H1 (cell line): Measurements from ENCODE around the gene GATAD2B. TPM values are rescaled to one million over a fixed set of nuclear protein-coding genes. Genes with fewer than 3 reads are reported as not detected.

Source experiments
- CTCF ChIA-PET: fragments of 300-600 bp; sonication (Branson Sonifier 250); formaldehyde crosslinking; loops from one replicate; lab custom pipeline; 2021; ENCODE audit not compliant: partially characterized antibody; lab: Charles Lee
- POLR2A ChIA-PET: fragments of 300-600 bp; sonication (Branson Sonifier 250); formaldehyde crosslinking; loops from one replicate; lab custom pipeline; 2021; ENCODE audit warnings: inconsistent platforms; ENCODE audit not compliant: partially characterized antibody; lab: Charles Lee
- DNase-seq, 2 experiments: peaks; one replicate each; pipeline versions ENCODE4 v3.0.0 to v3.0.0-alpha.2; 2010 to 2022; ENCODE audit warnings: low spot score in 2 of 2, low read depth in 1 of 2, mixed read lengths in 1 of 2
- FAIRE-seq: peaks from 2 replicates; lab custom pipeline; 2011; peaks lifted over from hg19 to GRCh38; lab: Jason Lieb, UNC
- H2AFZ ChIP-seq: 2 replicates; pipeline ENCODE4 v1.8.1; 2012; ENCODE audit warnings: low read length, inconsistent platforms
- H2AK5ac ChIP-seq: 2 replicates; pipeline ENCODE4 v1.6.1; 2013; ENCODE audit warnings: low read depth, low read length
- H2BK120ac ChIP-seq: replicated peaks from 2 replicates; pipeline ENCODE3; 2013; ENCODE audit warnings: low read depth, low read length, inconsistent platforms
- H2BK12ac ChIP-seq: 2 replicates; pipeline ENCODE4 v1.6.1; 2013; ENCODE audit warnings: low read depth, low read length
- H2BK15ac ChIP-seq: 2 replicates; pipeline ENCODE4 v1.6.1; 2013; ENCODE audit warnings: low read length
- H2BK20ac ChIP-seq: 2 replicates; pipeline ENCODE4 v1.6.1; 2013; ENCODE audit warnings: low read length
- H2BK5ac ChIP-seq: 2 replicates; pipeline ENCODE4 v1.6.1; 2013; ENCODE audit warnings: low read depth, low read length
- H3K14ac ChIP-seq: 2 replicates; pipeline ENCODE4 v1.6.1; 2013; ENCODE audit warnings: inconsistent platforms; ENCODE audit not compliant: insufficient read length
- H3K18ac ChIP-seq: 2 replicates; pipeline ENCODE4 v1.6.1; 2013; ENCODE audit warnings: low read length; ENCODE audit errors: extremely low read depth
- H3K23ac ChIP-seq: 2 replicates; pipeline ENCODE4 v1.6.1; 2013; ENCODE audit warnings: inconsistent platforms; ENCODE audit not compliant: insufficient read length
- H3K23me2 ChIP-seq: 2 replicates; pipeline ENCODE4 v1.6.1; 2013; ENCODE audit warnings: low read depth, low read length
- H3K27ac ChIP-seq: 2 replicates; pipeline ENCODE4 v1.6.1; 2011; ENCODE audit warnings: low read depth, low read length, inconsistent platforms
- H3K27me3 ChIP-seq, 4 experiments: replicated peaks in 1 of 4; 1 replicate in 1 of 4; 2 replicates in 3 of 4; pipeline versions ENCODE4 v1.6.1 to v1.8.1; 2011 to 2013; ENCODE audit warnings: low read length in 3 of 4, mild to moderate bottlenecking in 3 of 4, inconsistent platforms in 2 of 4, mixed read lengths in 2 of 4, moderate library complexity in 1 of 4; ENCODE audit not compliant: control insufficient read depth in 3 of 4, insufficient read depth in 3 of 4; ENCODE audit errors: extremely low read depth in 1 of 4
- H3K36me3 ChIP-seq, 4 experiments: 2 replicates each; pipeline versions ENCODE4 v1.6.1 to v1.8.1; 2011 to 2013; ENCODE audit warnings: mild to moderate bottlenecking in 4 of 4, low read length in 3 of 4, moderate library complexity in 2 of 4, control low read depth in 1 of 4, inconsistent platforms in 1 of 4; ENCODE audit not compliant: insufficient read depth in 4 of 4, control insufficient read depth in 2 of 4
- H3K4ac ChIP-seq: replicated peaks from 2 replicates; pipeline ENCODE3; 2013; ENCODE audit warnings: low read length, low read depth, mixed read lengths, inconsistent platforms; ENCODE audit not compliant: insufficient read length
- H3K4me1 ChIP-seq, 4 experiments: replicated peaks in 1 of 4; 1 replicate in 1 of 4; 2 replicates in 3 of 4; pipeline versions ENCODE4 v1.6.1 to v1.8.1; 2011 to 2013; ENCODE audit warnings: low read length in 3 of 4, inconsistent platforms in 2 of 4, mixed read lengths in 1 of 4; ENCODE audit not compliant: insufficient read depth in 4 of 4, control insufficient read depth in 3 of 4
- H3K4me2 ChIP-seq, 2 experiments: 2 replicates each; pipeline versions ENCODE4 v1.6.1 to v1.8.1; 2011 to 2013; ENCODE audit warnings: low read depth in 2 of 2, low read length in 2 of 2, control low read depth in 1 of 2, inconsistent platforms in 1 of 2, mild to moderate bottlenecking in 1 of 2; ENCODE audit not compliant: insufficient read depth in 1 of 2
- H3K4me3 ChIP-seq, 4 experiments: fragments of 200-600, 300-600 bp in 1 of 4; sonication (generic), shearing (Covaris generic), sonication (Bioruptor Twin) in 1 of 4; 2 replicates each; pipeline versions ENCODE4 v1.5.1 to v1.8.1; 2011 to 2016; ENCODE audit warnings: low read length in 4 of 4, low read depth in 3 of 4, control low read depth in 2 of 4, inconsistent platforms in 2 of 4, mild to moderate bottlenecking in 2 of 4, mixed read lengths in 1 of 4, moderate library complexity in 1 of 4; ENCODE audit not compliant: insufficient read depth in 2 of 4; ENCODE audit errors: extremely low read depth in 1 of 4
- H3K56ac ChIP-seq: replicated peaks from 2 replicates; pipeline ENCODE3; 2013; ENCODE audit warnings: low read depth, mild to moderate bottlenecking, mixed read lengths, low read length, inconsistent platforms; ENCODE audit not compliant: insufficient read length
- H3K79me1 ChIP-seq: 2 replicates; pipeline ENCODE4 v1.6.1; 2013; ENCODE audit warnings: low read depth, low read length, control low read depth
- H3K79me2 ChIP-seq, 2 experiments: 2 replicates each; pipeline versions ENCODE4 v1.6.1 to v1.8.1; 2012 to 2013; ENCODE audit warnings: low read length in 2 of 2, mild to moderate bottlenecking in 2 of 2, inconsistent platforms in 1 of 2; ENCODE audit not compliant: insufficient read depth in 2 of 2, control insufficient read depth in 1 of 2
- H3K9ac ChIP-seq, 4 experiments: replicated peaks in 1 of 4; 1 replicate in 1 of 4; 2 replicates in 3 of 4; pipeline versions ENCODE4 v1.6.1 to v1.8.1; 2011 to 2013; ENCODE audit warnings: low read depth in 3 of 4, low read length in 3 of 4, control low read depth in 2 of 4, mild to moderate bottlenecking in 2 of 4, moderate library complexity in 2 of 4, inconsistent platforms in 1 of 4; ENCODE audit errors: extremely low read depth in 1 of 4
- H3K9me3 ChIP-seq, 2 experiments: 2 replicates each; pipeline versions ENCODE4 v1.6.1 to v1.8.1; 2012 to 2013; ENCODE audit warnings: mild to moderate bottlenecking in 2 of 2, moderate library complexity in 2 of 2, control low read depth in 1 of 2, inconsistent platforms in 1 of 2, low read depth in 1 of 2, low read length in 1 of 2, mixed read lengths in 1 of 2; ENCODE audit not compliant: insufficient read depth in 2 of 2
- H4K20me1 ChIP-seq, 2 experiments: replicated peaks in 1 of 2; 2 replicates each; pipeline versions ENCODE3 to v1.8.1; 2011 to 2013; ENCODE audit warnings: inconsistent platforms in 2 of 2, low read length in 2 of 2, mild to moderate bottlenecking in 1 of 2; ENCODE audit not compliant: insufficient read depth in 2 of 2, control insufficient read depth in 1 of 2
- H4K5ac ChIP-seq: 2 replicates; pipeline ENCODE4 v1.6.1; 2013; ENCODE audit warnings: low read length, low read depth, mixed read lengths, inconsistent platforms; ENCODE audit not compliant: insufficient read length
- H4K8ac ChIP-seq: 2 replicates; pipeline ENCODE4 v1.8.0; 2013; ENCODE audit warnings: mild to moderate bottlenecking, moderate library complexity, low read length, inconsistent platforms; ENCODE audit not compliant: insufficient read depth; ENCODE audit errors: extremely low read depth
- H4K91ac ChIP-seq: replicated peaks from 2 replicates; pipeline ENCODE3; 2013; ENCODE audit warnings: low read length, mixed read lengths, inconsistent platforms; ENCODE audit not compliant: insufficient read length
- BRCA1 ChIP-seq: IDR thresholded peaks from 2 replicates; pipeline ENCODE4 v1.6.1; 2012; ENCODE audit warnings: low read depth, low read length, improper control_type of control experiment
- EP300 ChIP-seq, 2 experiments: IDR thresholded peaks; 1 replicate in 1 of 2; 2 replicates in 1 of 2; pipeline ENCODE4 v1.6.1; 2011 to 2012; ENCODE audit warnings: low read depth in 2 of 2, low read length in 2 of 2, mild to moderate bottlenecking in 2 of 2, borderline replicate concordance in 1 of 2, inconsistent platforms in 1 of 2, moderate library complexity in 1 of 2
- HDAC2 ChIP-seq, 2 experiments: fragments of 300-600 bp in 1 of 2; sonication (generic) in 1 of 2; IDR thresholded peaks; 2 replicates each; pipeline ENCODE4 v1.6.1; 2011 to 2012; ENCODE audit warnings: low read depth in 2 of 2, low read length in 2 of 2, mild to moderate bottlenecking in 2 of 2, moderate library complexity in 2 of 2, borderline replicate concordance in 1 of 2, inconsistent platforms in 1 of 2
- KDM4A ChIP-seq: IDR thresholded peaks from one replicate; pipeline ENCODE4 v1.7.1; 2012; ENCODE audit warnings: low read depth, mild to moderate bottlenecking, moderate library complexity, low read length, inconsistent platforms; ENCODE audit not compliant: severe bottlenecking
- KDM5A ChIP-seq: fragments of 200-600 bp; IDR thresholded peaks from 2 replicates; pipeline ENCODE4 v1.7.1; 2012; ENCODE audit warnings: mild to moderate bottlenecking, low read length, inconsistent platforms, mixed read lengths
- NANOG ChIP-seq: IDR thresholded peaks from 2 replicates; pipeline ENCODE4 v1.6.1; 2011; ENCODE audit warnings: low read length, low read depth, mild to moderate bottlenecking, inconsistent platforms; ENCODE audit not compliant: insufficient read depth, poor library complexity, severe bottlenecking
- RNF2 ChIP-seq: fragments of 200-900, 300-1000 bp; sonication (generic); IDR thresholded peaks from 2 replicates; pipeline ENCODE4 v1.7.1; 2016; ENCODE audit warnings: borderline replicate concordance, low read depth, mild to moderate bottlenecking, antibody characterized with exemption, low read length; ENCODE audit not compliant: poor library complexity, severe bottlenecking; ENCODE audit errors: missing control alignments
- SP1 ChIP-seq: IDR thresholded peaks from 2 replicates; pipeline ENCODE4 v1.6.1; 2011; ENCODE audit warnings: low read depth, low read length
- SUZ12 ChIP-seq: fragments of 200-600 bp; sonication (generic); IDR thresholded peaks from 2 replicates; pipeline ENCODE4 v1.6.1; 2012; ENCODE audit warnings: mild to moderate bottlenecking, inconsistent platforms, low read length, moderate library complexity, mixed read lengths
- TCF12 ChIP-seq: IDR thresholded peaks from 2 replicates; pipeline ENCODE4 v1.6.1; 2011; ENCODE audit warnings: low read depth, mild to moderate bottlenecking, low read length
- WGBS, 2 experiments: shearing (Covaris generic) in 1 of 2; methylation state at CpG; one replicate each; pipeline versions ENCODE4 v1.1.6 to v1.1.7; 2013 to 2015; ENCODE audit warnings: low lambda C conversion rate in 2 of 2, mixed read lengths in 2 of 2, inconsistent platforms in 1 of 2, low coverage in 1 of 2, missing lambda C conversion rate in 1 of 2; ENCODE audit not compliant: insufficient replicate concordance in 2 of 2, insufficient coverage in 1 of 2, insufficient read length in 1 of 2; ENCODE audit errors: extremely low coverage in 1 of 2, missing lambda C conversion rate in 1 of 2; 5-methylcytosine and 5-hydroxymethylcytosine counted together
- polyA plus RNA-seq, 7 experiments: library from polyadenylated mRNA; depleted of rRNA in 3 of 7; stranded (reverse) in 5 of 7; unstranded in 2 of 7; fragments of >200 nt in 5 of 7; fragments of 200-250 nt in 2 of 7; gene quantifications; 1 replicate in 5 of 7; 2 replicates in 1 of 7; 4 replicates in 1 of 7; pipeline versions ENCODE4 v1.2.1 to v1.2.3, GENCODE V29; 2011 to 2013; ENCODE audit warnings: missing spikeins in 2 of 7, mixed read lengths in 2 of 7
- total RNA-seq: library from RNA; stranded (reverse); fragmentation: NEBNext Ultra II Directional; extraction: Animal tissue kit (Norgen Biotek cat#: 25700); gene quantifications from 2 replicates; pipeline ENCODE4 v1.2.1, GENCODE V29; 2021

GATAD2B gene
- total and polyA plus RNA-seq, 2 of the 8 experiments (the other 6 are each of a cell fraction or from before 2014, with no cell fraction given): 8.4 to 39.1 TPM

- H3K23ac ChIP-seq: no peak overlapping the region
- peaks cover 21 to 46% of the 10 kb centered on the region in 2 experiments for H3K79me2 ChIP-seq
- H3K18ac ChIP-seq: no peak overlapping the region
- no peak overlapping the region for H3K4me3 ChIP-seq
- H2AK5ac ChIP-seq: no peak overlapping the region
- H2BK120ac ChIP-seq: no peak overlapping the region
- peaks cover 24% of the 10 kb centered on the region for H3K79me1 ChIP-seq
- H2BK12ac ChIP-seq: no peak overlapping the region
- no peak for FAIRE-seq
- CTCF ChIA-PET: interaction anchor here (0.6 to 6.4 kb wide), 6 partner anchors 9 to 133 kb away, joined by 3 to 31 read pairs (median 4); partner anchors contain the start of genes DENND4B, JTB, RAB13 and SLC39A1
- no peak overlapping the region for H4K91ac ChIP-seq
- no peak overlapping the region for H4K5ac ChIP-seq
- H3K4me1 ChIP-seq: peaks cover 0 to 8% (median 2%) of the 10 kb centered on the region in 4 experiments; a peak in 4 of 7 replicates
- no peaks in the 10 kb centered on the region for H3K27me3 ChIP-seq
- H3K9me3 ChIP-seq: no peaks in the 10 kb centered on the region
- no peak overlapping the region for H2BK5ac ChIP-seq
- H3K56ac ChIP-seq: no peak overlapping the region
- POLR2A ChIA-PET: interaction anchor here (1.0 to 8.8 kb wide), 8 partner anchors 8 to 39 kb away, joined by 3 to 156 read pairs (median 7); partner anchors contain the start of genes CREB3L4, DENND4B, JTB and RAB13
- no peak overlapping the region for H3K4me2 ChIP-seq
- H4K20me1 ChIP-seq: peaks cover 8 to 16% of the 10 kb centered on the region in 2 experiments
- no peak overlapping the region for H3K4ac ChIP-seq
- no peak overlapping the region for H2BK15ac ChIP-seq
- WGBS, 2 experiments: 88% methylated on average over 4 of the region's 4 CpGs; no CpG with 5 or more reads in 1 of the 2 experiments
- H2BK20ac ChIP-seq: no peak overlapping the region
- H3K9ac ChIP-seq: no peak overlapping the region
- DNase-seq: no peak
- no peak overlapping the region for H2AFZ ChIP-seq
- peaks cover 10% of the 10 kb centered on the region for H3K23me2 ChIP-seq
- H4K8ac ChIP-seq: no peak overlapping the region
- H3K27ac ChIP-seq: no peak overlapping the region
- H3K36me3 ChIP-seq: peaks cover 7 to 24% (median 20%) of the 10 kb centered on the region in 4 experiments
- TF ChIP-seq TCF12 (no peak), RNF2 (no peak), HDAC2 (IDR thresholded peaks at IDR 0.05; ENCODE audit: borderline replicate concordance in 1 of 2, low read depth in 2 of 2, low read length in 2 of 2) (no peak), SP1 (no peak), KDM5A (no peak), SUZ12 (no peak), BRCA1 (no peak), KDM4A (no peak), NANOG (no peak), EP300 (IDR thresholded peaks at IDR 0.05; ENCODE audit: borderline replicate concordance in 1 of 2, low read depth in 2 of 2, low read length in 2 of 2) (no peak)
- no peak overlapping the region for H3K14ac ChIP-seq
These were observed 31.1 kb upstream of the GATAD2B start for GRCh38 chr1:153953859-153954365.
